SK-N-SH (cell line): ENCODE measurements around the gene OTOS. TPM values are rescaled to one million over a fixed set of nuclear protein-coding genes. Genes with fewer than 3 reads are reported as not detected.

Experiments
- CTCF ChIA-PET: fragments of 300-600, 350-600 bp; formaldehyde crosslinking; extraction: SDS; loops from one replicate; lab custom pipeline; 2021; lab: Yijun Ruan, JAX
- POLR2A ChIA-PET: fragments of 350-600 bp; sonication (Branson Sonifier 250); formaldehyde crosslinking; extraction: SDS; loops from one replicate; lab custom pipeline; 2020; ENCODE audit warnings: antibody characterized with exemption, inconsistent platforms; lab: Yijun Ruan, JAX
- DNase-seq: peaks from one replicate; pipeline ENCODE4 v3.0.0; 2012
- H2AFZ ChIP-seq: fragments of 200-600 bp; sonication (generic); 2 replicates; pipeline ENCODE4 v1.8.1; 2016; ENCODE audit warnings: antibody characterized with exemption, mild to moderate bottlenecking, low read depth
- H3F3A ChIP-seq: fragments of 200-600 bp; sonication (generic); replicated peaks from 2 replicates; pipeline ENCODE3; 2016; ENCODE audit warnings: antibody characterized with exemption, mild to moderate bottlenecking; ENCODE audit not compliant: insufficient read depth
- H3K27ac ChIP-seq, 2 experiments: fragments of 200-500 bp in 1 of 2; fragments of 200-600 bp in 1 of 2; sonication (Bioruptor generic) in 1 of 2; sonication (generic), shearing (Covaris generic) in 1 of 2; 2 replicates each; pipeline versions ENCODE4 v1.5.1 to v1.6.1; 2014 to 2016; ENCODE audit warnings: low read depth in 2 of 2, inconsistent platforms in 1 of 2, low read length in 1 of 2, mild to moderate bottlenecking in 1 of 2, mixed read lengths in 1 of 2
- H3K27me3 ChIP-seq: fragments of 200-600 bp; sonication (generic), shearing (Covaris generic); 2 replicates; pipeline ENCODE4 v1.6.1; 2016; ENCODE audit warnings: mixed run types; ENCODE audit not compliant: insufficient read depth
- H3K36me3 ChIP-seq, 2 experiments: fragments of 200-500 bp in 1 of 2; fragments of 200-600 bp in 1 of 2; sonication (Bioruptor generic) in 1 of 2; sonication (generic) in 1 of 2; replicated peaks in 1 of 2; 2 replicates each; pipeline versions ENCODE3 to v1.5.1; 2014 to 2016; ENCODE audit warnings: low read length in 1 of 2, mild to moderate bottlenecking in 1 of 2; ENCODE audit not compliant: insufficient read depth in 2 of 2, control insufficient read depth in 1 of 2
- H3K4me1 ChIP-seq, 2 experiments: fragments of 200-500 bp in 1 of 2; fragments of 200-600 bp in 1 of 2; sonication (Bioruptor generic) in 1 of 2; sonication (generic), shearing (Covaris generic) in 1 of 2; 2 replicates each; pipeline versions ENCODE4 v1.5.1 to v1.6.1; 2014 to 2016; ENCODE audit warnings: low read depth in 1 of 2, low read length in 1 of 2, mixed run types in 1 of 2; ENCODE audit not compliant: insufficient read depth in 2 of 2, control insufficient read depth in 1 of 2
- H3K4me2 ChIP-seq: fragments of 200-600 bp; sonication (generic), shearing (Covaris generic); 2 replicates; pipeline ENCODE4 v1.6.1; 2017; ENCODE audit warnings: mixed run types
- H3K4me3 ChIP-seq, 2 experiments: fragments of 200-500 bp in 1 of 2; fragments of 200-600 bp in 1 of 2; sonication (Bioruptor generic) in 1 of 2; sonication (generic), shearing (Covaris generic) in 1 of 2; 2 replicates each; pipeline versions ENCODE4 v1.5.1 to v1.8.1; 2014 to 2016; ENCODE audit warnings: low read depth in 2 of 2, inconsistent platforms in 1 of 2, low read length in 1 of 2, mild to moderate bottlenecking in 1 of 2, mixed read lengths in 1 of 2, moderate library complexity in 1 of 2
- H3K79me2 ChIP-seq: fragments of 200-600 bp; sonication (generic); 2 replicates; pipeline ENCODE4 v1.8.1; 2017; ENCODE audit warnings: mild to moderate bottlenecking; ENCODE audit not compliant: insufficient read depth
- H3K9ac ChIP-seq: fragments of 200-600 bp; sonication (generic); 2 replicates; pipeline ENCODE4 v1.6.1; 2017; ENCODE audit warnings: mixed run types
- H3K9me2 ChIP-seq: fragments of 200-600 bp; sonication (generic); 2 replicates; pipeline ENCODE4 v1.6.1; 2017; ENCODE audit warnings: mixed run types
- H3K9me3 ChIP-seq: fragments of 200-600 bp; sonication (generic); 2 replicates; pipeline ENCODE4 v1.6.1; 2017; ENCODE audit warnings: mixed run types, mild to moderate bottlenecking, moderate library complexity
- H4K20me1 ChIP-seq: fragments of 200-600 bp; sonication (generic); 2 replicates; pipeline ENCODE4 v1.6.1; 2017; ENCODE audit warnings: mild to moderate bottlenecking, mixed run types; ENCODE audit not compliant: insufficient read depth
- CHD2 ChIP-seq: fragments of 150-350 bp; IDR thresholded peaks from 2 replicates; pipeline ENCODE4 v1.6.1; 2018; ENCODE audit warnings: low read length; ENCODE audit not compliant: partially characterized antibody
- FOSL2 ChIP-seq: IDR thresholded peaks from 2 replicates; pipeline ENCODE4 v1.4.0; 2012; ENCODE audit warnings: low read depth, mild to moderate bottlenecking, moderate library complexity, borderline replicate concordance
- NFIC ChIP-seq: IDR thresholded peaks from 2 replicates; pipeline ENCODE4 v1.4.0; 2012; ENCODE audit warnings: borderline replicate concordance
- RAD21 ChIP-seq: IDR thresholded peaks from 2 replicates; pipeline ENCODE4 v1.6.1; 2012; ENCODE audit warnings: mild to moderate bottlenecking, low read length
- RCOR1 ChIP-seq: fragments of 150-350 bp; IDR thresholded peaks from 2 replicates; pipeline ENCODE4 v1.6.1; 2017; ENCODE audit warnings: antibody characterized with exemption, low read length
- RFX5 ChIP-seq: IDR thresholded peaks from 2 replicates; pipeline ENCODE4 v1.6.1; 2012; ENCODE audit warnings: mild to moderate bottlenecking, improper control_type of control experiment, low read length
- RXRA ChIP-seq: IDR thresholded peaks from 2 replicates; pipeline ENCODE4 v1.4.0; 2012; ENCODE audit warnings: low read depth, mild to moderate bottlenecking, borderline replicate concordance
- SIN3A ChIP-seq: IDR thresholded peaks from 2 replicates; pipeline ENCODE4 v1.6.1; 2012; ENCODE audit warnings: low read depth, mild to moderate bottlenecking, low read length, moderate library complexity, borderline replicate concordance
- SMC3 ChIP-seq: IDR thresholded peaks from 2 replicates; pipeline ENCODE4 v1.6.1; 2012; ENCODE audit warnings: low read depth, low read length, improper control_type of control experiment
- TAF1 ChIP-seq: IDR thresholded peaks from 2 replicates; pipeline ENCODE4 v1.6.1; 2012; ENCODE audit warnings: low read depth, mild to moderate bottlenecking, low read length, moderate library complexity, borderline replicate concordance
- TCF12 ChIP-seq: IDR thresholded peaks from 2 replicates; pipeline ENCODE4 v1.4.0; 2012
- TEAD4 ChIP-seq: IDR thresholded peaks from 2 replicates; pipeline ENCODE4 v1.4.0; 2012; ENCODE audit warnings: mild to moderate bottlenecking, borderline replicate concordance; ENCODE audit not compliant: insufficient read depth
- USF1 ChIP-seq: IDR thresholded peaks from 2 replicates; pipeline ENCODE4 v1.4.0; 2012; ENCODE audit warnings: low read depth, borderline replicate concordance
- USF2 ChIP-seq: fragments of 150-350 bp; IDR thresholded peaks from 2 replicates; pipeline ENCODE4 v1.6.1; 2017; ENCODE audit warnings: antibody characterized with exemption, low read length, low read depth, borderline replicate concordance
- ZBTB33 ChIP-seq: IDR thresholded peaks from 2 replicates; pipeline ENCODE4 v1.4.0; 2012; ENCODE audit warnings: low read depth, borderline replicate concordance
- WGBS: methylation state at CpG from one replicate; pipeline ENCODE4 v1.1.6; 2017; ENCODE audit warnings: low lambda C conversion rate; 5-methylcytosine and 5-hydroxymethylcytosine counted together
- polyA plus RNA-seq, 3 experiments: library from polyadenylated mRNA; depleted of rRNA; stranded (reverse); fragments of >200 nt; gene quantifications; 2 replicates each; pipeline ENCODE4 v1.2.3, GENCODE V29; 2012

Gene OTOS
- polyA plus RNA-seq, 1 of the 3 experiments (the other 2 are of a cell fraction): not detected

DNA sequence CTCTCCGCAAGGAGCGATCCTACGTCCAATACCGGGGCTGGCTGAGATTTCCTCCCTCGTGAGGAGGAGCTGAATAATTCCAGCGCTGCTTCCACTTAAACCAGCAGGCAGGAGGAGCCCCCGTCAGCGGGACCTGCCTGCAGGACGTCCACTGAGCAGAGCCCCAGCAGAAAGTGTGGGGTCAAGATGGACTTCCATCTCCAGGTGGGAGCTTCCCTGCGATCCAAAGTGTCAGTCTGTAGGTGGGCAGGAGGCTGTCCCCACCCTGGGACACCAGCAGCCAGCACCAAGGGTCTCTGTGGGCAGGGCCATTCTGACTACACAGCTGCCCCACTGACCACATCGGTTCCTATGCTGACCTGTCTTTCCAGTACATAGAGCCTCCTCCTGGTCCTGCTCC is 462 bp upstream of the OTOS start:
- ChIA-PET POLR2A (no interaction called here), CTCF (interaction anchor here (0.6 to 9.5 kb wide), 4 partner anchors 9 to 119 kb away, joined by 3 to 291 read pairs (median 10); no protein-coding TSS in a partner anchor)
- no peak for DNase-seq
- Histone ChIP-seq H3K79me2 (peaks cover 6% of the 10 kb centered on the region; the same call in 1 of the 2 replicates), H3K9ac (no peak overlapping the region), H3K9me3 (no peaks in the 10 kb centered on the region), H4K20me1 (no peaks in the 10 kb centered on the region), H3K4me3 (no peak overlapping the region), H2AFZ (no peak overlapping the region), H3K27me3 (no peaks in the 10 kb centered on the region; the same call in 1 of the 2 replicates), H3F3A (no peaks in the 10 kb centered on the region), H3K9me2 (no peaks in the 10 kb centered on the region), H3K4me1 (peaks cover 0 to 4% of the 10 kb centered on the region in 2 experiments; a peak in 1 of 4 replicates), H3K4me2 (no peak overlapping the region), H3K36me3 (no peaks in the 10 kb centered on the region), H3K27ac (no peak overlapping the region)
- no peak for TF ChIP-seq SMC3
- 38% methylated on average over 2 of the region's 11 CpGs for WGBS

DNA sequence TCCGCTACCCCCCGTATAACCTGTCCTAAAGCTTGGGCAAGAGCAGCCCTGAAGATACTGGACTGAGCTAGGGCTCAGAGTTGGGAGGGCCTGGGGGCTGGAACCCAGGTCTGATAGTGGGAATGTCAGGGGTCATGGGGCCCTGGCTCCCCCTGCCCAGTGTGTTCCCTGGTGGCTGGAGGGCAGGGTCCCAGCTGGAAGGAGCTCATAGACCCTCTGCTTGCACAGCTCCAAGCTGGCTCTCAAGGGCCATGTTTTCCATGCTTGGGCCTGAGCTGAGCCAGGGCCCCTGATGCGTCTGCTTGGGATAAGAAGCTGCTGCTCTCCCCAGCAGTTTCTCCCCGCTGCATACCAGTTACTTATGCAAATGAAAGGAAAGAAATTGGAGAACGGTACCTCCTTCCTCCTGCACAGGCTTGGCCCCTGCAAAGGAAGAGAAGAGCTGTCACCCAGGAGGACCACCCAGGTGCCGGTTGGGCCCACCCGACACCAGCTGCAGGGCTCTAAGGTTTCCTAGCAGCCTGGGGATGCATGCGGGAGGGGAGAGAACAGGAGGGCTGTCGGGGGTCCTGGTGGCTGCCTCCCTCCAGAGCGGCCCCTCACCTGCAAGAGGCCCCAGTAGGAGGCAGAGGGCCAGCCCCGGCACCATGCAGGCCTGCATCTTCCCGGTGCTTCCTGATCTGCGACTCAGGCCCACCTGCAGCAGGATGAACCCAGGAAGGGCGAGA is 628 bp downstream of the OTOS start:
- H3K27me3 ChIP-seq: no peaks in the 10 kb centered on the region; the same call in 1 of the 2 replicates
- H3K4me1 ChIP-seq: peaks cover 5 to 11% of the 10 kb centered on the region in 2 experiments; a peak in 2 of 4 replicates
- ChIA-PET CTCF (interaction anchor here (1.7 to 9.5 kb wide), 3 partner anchors 10 to 118 kb away, joined by 4 to 291 read pairs (median 15); no protein-coding TSS in a partner anchor), POLR2A (no interaction called here)
- no peak overlapping the region for H2AFZ ChIP-seq
- no peaks in the 10 kb centered on the region for H3K9me2 ChIP-seq
- 58% methylated on average over 5 of the region's 14 CpGs for WGBS
- H3K36me3 ChIP-seq: no peaks in the 10 kb centered on the region
- peaks cover 1% of the 10 kb centered on the region; the same call in 1 of the 2 replicates for H4K20me1 ChIP-seq
- no peak overlapping the region for H3K9ac ChIP-seq
- H3K4me3 ChIP-seq: no peak overlapping the region
- no peak for DNase-seq
- no peaks in the 10 kb centered on the region for H3K9me3 ChIP-seq
- no peaks in the 10 kb centered on the region for H3F3A ChIP-seq
- TF ChIP-seq RAD21 (no peak), TEAD4 (no peak), CHD2 (no peak), TCF12 (no peak), USF2 (no peak)
- H3K79me2 ChIP-seq: peaks cover 17% of the 10 kb centered on the region
- H3K4me2 ChIP-seq: no peak overlapping the region
- H3K27ac ChIP-seq: no peak overlapping the region

- Histone ChIP-seq H3K27ac (no peak overlapping the region), H3K9me2 (no peaks in the 10 kb centered on the region), H3K4me2 (no peak overlapping the region), H4K20me1 (peaks cover 9% of the 10 kb centered on the region), H3K36me3 (no peaks in the 10 kb centered on the region), H3K27me3 (no peaks in the 10 kb centered on the region; the same call in 1 of the 2 replicates), H3K79me2 (peaks cover 25% of the 10 kb centered on the region), H3K9me3 (no peaks in the 10 kb centered on the region), H2AFZ (no peak overlapping the region), H3F3A (no peaks in the 10 kb centered on the region), H3K9ac (no peak overlapping the region), H3K4me3 (no peak overlapping the region), H3K4me1 (peaks cover 11 to 18% of the 10 kb centered on the region in 2 experiments; a peak in 2 of 4 replicates)
- CTCF ChIA-PET: interaction anchor here (0.6 to 9.5 kb wide), 5 partner anchors 11 to 148 kb away, joined by 3 to 291 read pairs (median 3); no protein-coding TSS in a partner anchor
- 90% methylated on average over 9 of the region's 15 CpGs for WGBS
- no peak for DNase-seq
- POLR2A ChIA-PET: interaction anchor here (1.4 kb wide), 1 partner anchor 10 kb away, joined by 3 read pairs; no protein-coding TSS in a partner anchor
- TF ChIP-seq ZBTB33 (no peak), FOSL2 (no peak), SIN3A (no peak), TAF1 (no peak), RFX5 (no peak), RXRA (no peak), NFIC (no peak), RCOR1 (no peak), USF1 (no peak)
- TF ChIP-seq, all 33 proteins: peak for 0
These were observed 1.4 kb downstream of the OTOS start for GRCh38 chr2:240139011-240139441.
